Esophagus muscularis mucosa (tissue), 4 donors: ENCODE measurements around the gene PIP4K2A. TPM values are rescaled to one million over a fixed set of nuclear protein-coding genes. Genes with fewer than 3 reads are reported as not detected.
"Not testable (repeated sequence)": the region's sequence is repeated elsewhere in the genome, so short reads cannot be mapped to it uniquely, and the experiment has no call there.

Source experiments
- DNase-seq: peaks from one replicate; pipeline ENCODE4 v3.0.0-alpha.2; 2017; ENCODE audit errors: extremely low spot score
- H3K27ac ChIP-seq, 4 donors: fragments of 200-600 bp; sonication (generic); replicated peaks in 1 of 4; 1 replicate in 3 of 4; 2 replicates in 1 of 4; pipeline ENCODE4 v1.5.1; 2016 to 2019; ENCODE audit warnings: mild to moderate bottlenecking in 1 of 4
- H3K27me3 ChIP-seq, 4 donors: fragments of 200-600 bp; sonication (generic); one replicate each; pipeline versions ENCODE4 v1.5.1 to v1.6.0; 2016 to 2019
- H3K36me3 ChIP-seq, 4 donors: fragments of 200-600 bp; sonication (generic); one replicate each; pipeline ENCODE4 v1.5.1; 2016 to 2019
- H3K4me1 ChIP-seq, 4 donors: fragments of 200-600 bp; sonication (generic); one replicate each; pipeline ENCODE4 v1.5.1; 2016 to 2019
- H3K4me3 ChIP-seq, 4 donors: fragments of 200-600 bp; sonication (generic); 1 replicate in 2 of 4; 2 replicates in 2 of 4; pipeline ENCODE4 v1.5.1; 2016 to 2019; ENCODE audit warnings: mild to moderate bottlenecking in 4 of 4, moderate library complexity in 1 of 4
- H3K9me3 ChIP-seq, 4 donors: fragments of 200-600 bp; sonication (generic); 1 replicate in 3 of 4; 2 replicates in 1 of 4; pipeline ENCODE4 v1.5.1; 2016 to 2019
- CTCF ChIP-seq, 3 experiments: fragments of 200-600 bp in 2 of 3; fragments of 450-650 bp in 1 of 3; sonication (generic) in 2 of 3; IDR thresholded peaks; one replicate each; pipeline ENCODE4 v1.5.1; 2017 to 2019; ENCODE audit warnings: antibody characterized with exemption in 3 of 3, mild to moderate bottlenecking in 2 of 3, moderate library complexity in 1 of 3
- EP300 ChIP-seq: sonication (generic); formaldehyde crosslinking; IDR thresholded peaks from one replicate; pipeline ENCODE4 v1.6.1; 2017; ENCODE audit warnings: antibody characterized with exemption
- POLR2A ChIP-seq: fragments of 450-650 bp; IDR thresholded peaks from one replicate; pipeline ENCODE4 v1.6.1; 2017; ENCODE audit warnings: antibody characterized with exemption, moderate library complexity, mild to moderate bottlenecking, low read depth
- POLR2AphosphoS5 ChIP-seq, 2 donors: sonication (generic); formaldehyde crosslinking; IDR thresholded peaks; one replicate each; pipeline ENCODE4 v1.6.1; 2017; ENCODE audit warnings: antibody characterized with exemption in 2 of 2
- WGBS: methylation state at CpG from one replicate; pipeline ENCODE4 v1.1.5; 2018; 5-methylcytosine and 5-hydroxymethylcytosine counted together
- intact Hi-C: fragments of 100-400 bp; cut with DNase I; formaldehyde crosslinking; loops from one replicate; pipeline ENCODE4 v1.15.1; 2023
- total RNA-seq, 4 donors: library from RNA; depleted of rRNA; stranded (reverse); fragments of >200 nt; gene quantifications; one replicate each; pipeline versions ENCODE4 v1.1.0 to v1.2.1, GENCODE V29; 2016

PIP4K2A gene
- total RNA-seq, 4 donors from 2014 or later = 26.2 to 34.3 (median 32.5) TPM

GRCh38 chr10:22720667-22721066 lies 6.3 kb upstream of the PIP4K2A start:
- Histone ChIP-seq H3K4me3 (no peak overlapping the region), H3K27ac (no peak overlapping the region), H3K4me1 (no peaks in the 10 kb centered on the region), H3K9me3 (no peaks in the 10 kb centered on the region), H3K27me3 (no peaks in the 10 kb centered on the region), H3K36me3 (no peaks in the 10 kb centered on the region)
- no peak for DNase-seq
- TF ChIP-seq EP300 = no peak
- no peak for TF ChIP-seq POLR2AphosphoS5 (IDR thresholded peaks at IDR 0.05)
- no peak for TF ChIP-seq POLR2A
- no peak for TF ChIP-seq CTCF (IDR thresholded peaks at IDR 0.05)
- intact Hi-C loops = no loop called here
- WGBS = 84% methylated on average over 3 of the region's 3 CpGs

- H3K36me3 ChIP-seq = no peaks in the 10 kb centered on the region
- intact Hi-C loops = loop anchor here (10.0 kb wide), 6 partner anchors 95 to 715 kb away; partner anchors contain the start of genes BMI1 and DNAJC1
- DNase-seq = no peak
Observed at GRCh38 chr10:22719406-22720042, 5.1 kb upstream of the PIP4K2A start.

GRCh38 chr10:22718659-22719058 lies 4.3 kb upstream of the PIP4K2A start:
- H3K4me3 ChIP-seq, H3K9me3 ChIP-seq, H3K4me1 ChIP-seq, H3K27me3 ChIP-seq, DNase-seq, H3K36me3 ChIP-seq, H3K27ac ChIP-seq: not testable (repeated sequence)
- WGBS = 86% methylated on average over 3 of the region's 3 CpGs
- intact Hi-C loops = loop anchor here (10.0 kb wide), 6 partner anchors 94 to 714 kb away; partner anchors contain the start of genes BMI1 and DNAJC1

More at GRCh38 chr10:22719406-22720042, 5.1 kb upstream of the PIP4K2A start:
- Histone ChIP-seq H3K27ac (no peak overlapping the region), H3K4me1 (peaks cover 0 to 6% (median 5%) of the 10 kb centered on the region in 4 donors), H3K27me3 (no peaks in the 10 kb centered on the region), H3K9me3 (no peaks in the 10 kb centered on the region), H3K4me3 (no peak overlapping the region)
- no peak for TF ChIP-seq CTCF (IDR thresholded peaks at IDR 0.05)
- no peak for TF ChIP-seq POLR2AphosphoS5 (IDR thresholded peaks at IDR 0.05)
- no peak for TF ChIP-seq EP300
- no peak for TF ChIP-seq POLR2A
- WGBS = 92% methylated on average over 3 of the region's 3 CpGs

GRCh38 chr10:22717728-22718127 lies 3.4 kb upstream of the PIP4K2A start:
- TF ChIP-seq POLR2A = no peak
- TF ChIP-seq POLR2AphosphoS5 (IDR thresholded peaks at IDR 0.05) = no peak
- TF ChIP-seq EP300 = no peak
- no peak for DNase-seq
- H3K27me3 ChIP-seq = no peaks in the 10 kb centered on the region
- no peaks in the 10 kb centered on the region for H3K9me3 ChIP-seq
- no peak overlapping the region for H3K4me3 ChIP-seq
- H3K4me1 ChIP-seq = peaks cover under 1 to 7% (median 6%) of the 10 kb centered on the region in 4 donors
- intact Hi-C loops = loop anchor here (10.0 kb wide), 6 partner anchors 93 to 713 kb away; partner anchors contain the start of genes BMI1 and DNAJC1
- H3K27ac ChIP-seq = no peak overlapping the region
- no peaks in the 10 kb centered on the region for H3K36me3 ChIP-seq
- WGBS = 94% methylated on average over 3 of the region's 3 CpGs

GRCh38 chr10:22716943-22717342 lies 2.6 kb upstream of the PIP4K2A start:
- no peak overlapping the region for H3K4me3 ChIP-seq
- H3K4me1 ChIP-seq = peaks cover 8 to 15% (median 12%) of the 10 kb centered on the region in 4 donors
- H3K9me3 ChIP-seq = no peaks in the 10 kb centered on the region
- intact Hi-C loops = loop anchor here (10.0 kb wide), 6 partner anchors 92 to 712 kb away; partner anchors contain the start of genes BMI1 and DNAJC1
- 79% methylated on average over 4 of the region's 4 CpGs for WGBS
- no peak overlapping the region for H3K27ac ChIP-seq
- H3K27me3 ChIP-seq = no peaks in the 10 kb centered on the region
- no peak for TF ChIP-seq POLR2AphosphoS5 (IDR thresholded peaks at IDR 0.05)
- no peak for TF ChIP-seq EP300
- TF ChIP-seq POLR2A = no peak
- TF ChIP-seq CTCF (IDR thresholded peaks at IDR 0.05) = no peak
- DNase-seq = no peak
- H3K36me3 ChIP-seq = no peaks in the 10 kb centered on the region
